SK-N-SH treated with all-trans-retinoic acid at 6 μM for 48 hours (cell line): ENCODE measurements around the gene CHEK1.

ENCODE experiments used
- CREB5 ChIP-seq: fragments of 250-450 bp; sonication (Bioruptor Pico); IDR thresholded peaks from 2 replicates; pipeline ENCODE4 v1.5.1; 2020; ENCODE audit warnings: low read depth, mild to moderate bottlenecking, moderate library complexity
- CSRNP3 ChIP-seq: fragments of 250-450 bp; sonication (Bioruptor Pico); IDR thresholded peaks from 2 replicates; pipeline ENCODE4 v1.5.1; 2021; ENCODE audit warnings: mild to moderate bottlenecking, moderate library complexity
- ZC3H10 ChIP-seq: fragments of 250-450 bp; sonication (Bioruptor Pico); IDR thresholded peaks from 2 replicates; pipeline ENCODE4 v1.5.1; 2021; ENCODE audit warnings: mild to moderate bottlenecking, moderate library complexity
- ZFP30 ChIP-seq: fragments of 450-650 bp; formaldehyde crosslinking; IDR thresholded peaks from 2 replicates; pipeline ENCODE4 v1.5.0; 2022; ENCODE audit warnings: mild to moderate bottlenecking, moderate library complexity
- ZNF8 ChIP-seq: fragments of 450-650 bp; formaldehyde crosslinking; IDR thresholded peaks from 2 replicates; pipeline ENCODE4 v1.5.0; 2020; ENCODE audit warnings: mild to moderate bottlenecking, moderate library complexity

- TF ChIP-seq ZC3H10 (CRISPR knock-in tag), result no peak
- no peak for TF ChIP-seq CSRNP3 (CRISPR knock-in tag)
- no peak for TF ChIP-seq CREB5
- no peak for TF ChIP-seq ZFP30 (CRISPR knock-in tag)
- TF ChIP-seq ZNF8, result no peak
Observed at GRCh38 chr11:125600663-125601062, 24.3 kb upstream of the CHEK1 start.
